Myocyte (in vitro differentiated cells): ENCODE results near the gene HMCN2. TPM values are rescaled to one million over a fixed set of nuclear protein-coding genes. Genes with fewer than 3 reads are reported as not detected.
A peak's percentile ranks its signal among the peaks of the same experiment; 100 is the strongest.

ENCODE experiments used
- DNase-seq: peaks from one replicate; pipeline ENCODE4 v3.0.0-alpha.2; 2012; ENCODE audit warnings: low read depth
- polyA plus RNA-seq: library from polyadenylated mRNA; unstranded; fragments of >200 nt; gene quantifications from one replicate; pipeline ENCODE4 v1.2.1, GENCODE V29; 2012; ENCODE audit warnings: missing spikeins
- total RNA-seq: library from RNA; depleted of rRNA; stranded (reverse); fragments of >200 nt; gene quantifications from 2 replicates; pipeline ENCODE4 v1.2.3, GENCODE V29; 2014

HMCN2 gene, protein sequence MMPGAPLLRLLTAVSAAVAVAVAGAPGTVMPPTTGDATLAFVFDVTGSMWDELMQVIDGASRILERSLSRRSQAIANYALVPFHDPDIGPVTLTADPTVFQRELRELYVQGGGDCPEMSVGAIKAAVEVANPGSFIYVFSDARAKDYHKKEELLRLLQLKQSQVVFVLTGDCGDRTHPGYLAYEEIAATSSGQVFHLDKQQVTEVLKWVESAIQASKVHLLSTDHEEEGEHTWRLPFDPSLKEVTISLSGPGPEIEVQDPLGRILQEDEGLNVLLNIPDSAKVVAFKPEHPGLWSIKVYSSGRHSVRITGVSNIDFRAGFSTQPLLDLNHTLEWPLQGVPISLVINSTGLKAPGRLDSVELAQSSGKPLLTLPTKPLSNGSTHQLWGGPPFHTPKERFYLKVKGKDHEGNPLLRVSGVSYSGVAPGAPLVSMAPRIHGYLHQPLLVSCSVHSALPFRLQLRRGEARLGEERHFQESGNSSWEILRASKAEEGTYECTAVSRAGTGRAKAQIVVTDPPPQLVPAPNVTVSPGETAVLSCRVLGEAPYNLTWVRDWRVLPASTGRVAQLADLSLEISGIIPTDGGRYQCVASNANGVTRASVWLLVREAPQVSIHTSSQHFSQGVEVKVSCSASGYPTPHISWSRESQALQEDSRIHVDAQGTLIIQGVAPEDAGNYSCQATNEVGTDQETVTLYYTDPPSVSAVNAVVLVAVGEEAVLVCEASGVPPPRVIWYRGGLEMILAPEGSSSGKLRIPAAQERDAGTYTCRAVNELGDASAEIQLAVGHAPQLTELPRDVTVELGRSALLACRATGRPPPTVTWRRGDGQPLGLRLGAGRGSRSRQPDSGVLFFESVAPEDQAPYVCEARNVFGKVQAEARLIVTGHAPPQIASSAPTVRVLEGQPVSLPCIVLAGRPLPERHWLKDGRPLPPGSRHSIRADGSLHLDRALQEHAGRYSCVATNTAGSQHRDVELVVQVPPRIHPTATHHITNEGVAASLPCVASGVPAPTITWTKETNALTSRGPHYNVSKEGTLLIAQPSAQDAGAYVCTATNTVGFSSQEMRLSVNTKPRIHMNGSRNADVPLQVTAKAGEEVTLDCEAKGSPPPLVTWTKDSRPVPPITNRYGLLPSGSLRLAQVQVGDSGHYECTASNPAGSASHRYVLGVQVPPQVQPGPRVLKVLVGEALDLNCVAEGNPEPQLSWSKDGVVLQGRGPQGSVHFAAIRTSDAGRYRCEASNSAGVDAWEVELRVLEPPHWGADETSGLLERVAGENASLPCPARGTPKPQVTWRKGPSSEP (N-terminal part only)
- 0.13 and 0.21 TPM in 2 replicates for total RNA-seq
- 0.84 TPM for polyA plus RNA-seq

DNA sequence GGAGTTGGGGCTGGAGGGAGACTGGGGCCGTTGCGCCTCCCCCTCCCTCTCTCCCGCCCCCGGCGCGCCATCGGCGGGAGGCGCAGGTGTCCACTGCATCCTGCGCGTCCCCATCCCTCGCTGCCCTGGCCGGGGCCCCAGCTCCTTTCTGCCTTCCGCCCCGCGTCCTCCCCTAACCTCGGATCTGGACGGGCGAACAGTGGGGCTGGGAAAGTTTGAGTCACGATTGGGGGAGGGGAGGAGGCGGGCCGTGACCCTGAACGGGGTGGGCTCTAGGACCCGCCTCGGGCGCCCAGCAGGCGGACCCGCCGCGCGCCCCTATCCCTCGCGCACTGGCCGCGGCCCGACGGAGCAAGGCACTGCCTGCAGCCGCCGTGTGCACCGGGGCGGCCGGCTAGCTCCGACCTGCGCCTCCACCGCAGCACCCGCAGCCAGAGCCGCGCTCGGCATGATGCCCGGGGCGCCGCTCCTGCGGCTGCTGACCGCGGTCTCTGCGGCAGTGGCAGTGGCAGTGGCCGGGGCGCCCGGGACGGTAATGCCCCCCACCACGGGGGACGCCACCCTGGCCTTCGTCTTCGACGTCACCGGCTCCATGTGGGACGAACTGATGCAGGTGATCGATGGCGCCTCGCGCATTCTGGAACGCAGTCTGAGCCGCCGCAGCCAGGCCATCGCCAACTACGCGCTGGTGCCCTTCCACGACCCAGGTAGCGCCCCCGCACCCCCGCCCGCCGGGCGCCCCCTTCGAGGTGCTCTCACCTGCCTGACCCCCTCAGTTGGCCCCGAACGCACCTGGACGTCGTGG, at the start of gene HMCN2:
HMCN2 (plus strand) TSS at position 330 of the 805 bp plus-strand sequence; CDS start at position 449, 119 bp downstream.
- no peak for DNase-seq

DNA sequence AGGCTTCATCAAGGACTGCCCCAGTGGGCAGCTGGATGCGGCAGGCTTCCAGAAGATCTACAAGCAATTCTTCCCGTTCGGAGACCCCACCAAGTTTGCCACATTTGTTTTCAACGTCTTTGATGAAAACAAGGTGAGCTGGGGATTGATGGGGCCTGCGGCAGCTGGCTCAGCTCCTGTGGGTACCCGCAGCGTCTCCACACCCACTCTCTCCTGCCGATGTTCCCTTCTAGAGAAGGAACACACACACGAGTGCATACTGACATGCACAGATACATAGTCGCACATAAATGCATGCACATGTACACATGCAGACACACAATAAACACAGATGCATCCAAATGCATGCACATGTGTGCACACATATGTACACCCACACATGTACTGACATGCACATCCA, 47.7 kb upstream of the HMCN2 start:
- no peak for DNase-seq

DNA sequence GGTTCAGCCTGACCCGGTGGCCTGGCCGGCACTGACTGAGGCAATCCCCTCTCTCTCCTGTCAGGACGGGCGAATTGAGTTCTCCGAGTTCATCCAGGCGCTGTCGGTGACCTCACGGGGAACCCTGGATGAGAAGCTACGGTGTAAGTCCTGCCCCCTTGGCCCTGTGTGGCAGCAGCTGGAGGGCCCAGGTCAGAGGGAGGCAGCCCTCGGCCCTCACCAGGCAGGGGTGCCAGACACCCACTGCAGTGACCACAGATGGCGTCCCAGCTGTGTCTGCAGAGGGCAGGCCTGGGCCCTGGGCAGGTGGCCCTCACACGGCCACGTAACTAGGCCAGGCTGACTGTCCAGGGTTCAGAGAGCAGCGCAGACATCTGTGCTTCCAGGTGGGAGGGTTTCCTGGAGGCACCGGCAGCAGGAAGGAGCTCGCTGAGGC, 45.9 kb upstream of the HMCN2 start:
- DNase-seq = no peak

DNA sequence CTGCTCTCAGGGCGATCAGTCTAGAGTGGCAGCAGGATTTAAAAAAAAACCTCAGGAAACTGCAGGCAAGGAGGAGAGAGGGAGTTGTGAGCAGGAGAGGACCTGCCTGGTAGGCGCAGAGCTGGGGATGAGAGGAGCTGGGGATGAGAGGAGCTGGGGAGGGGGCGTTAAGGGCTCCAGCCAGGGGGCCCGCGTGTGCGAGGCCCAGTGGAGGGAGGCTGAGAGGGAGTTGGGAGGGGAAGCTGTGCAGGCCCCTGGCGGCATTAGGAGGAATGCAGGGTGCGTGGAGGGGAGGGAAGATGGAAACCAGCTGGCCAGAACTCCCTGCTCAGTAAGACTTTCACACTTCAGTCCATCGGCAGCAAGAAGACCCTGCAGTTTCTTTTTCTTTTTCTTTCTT, 45.2 kb upstream of the HMCN2 start:
- DNase-seq = no peak

DNA sequence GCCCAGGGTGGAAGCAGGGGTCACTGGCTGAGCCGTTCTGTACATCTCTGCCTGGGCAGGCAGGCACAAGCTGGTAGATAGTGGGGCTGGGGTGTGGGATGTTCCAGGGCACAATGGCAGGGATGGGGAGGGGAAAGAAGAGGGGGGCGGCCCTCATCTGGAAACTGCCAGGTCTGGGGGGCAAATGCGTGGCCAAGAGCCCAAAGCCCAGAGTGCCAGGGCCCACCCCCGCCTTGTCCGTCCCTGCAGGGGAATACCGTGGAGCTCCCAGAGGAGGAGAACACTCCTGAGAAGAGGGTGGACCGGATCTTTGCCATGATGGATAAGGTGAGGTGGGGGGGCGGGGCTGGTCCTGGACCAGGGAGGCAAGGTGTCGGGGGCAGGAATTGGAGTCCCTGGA, 42.7 kb upstream of the HMCN2 start:
- DNase-seq = no peak

DNA sequence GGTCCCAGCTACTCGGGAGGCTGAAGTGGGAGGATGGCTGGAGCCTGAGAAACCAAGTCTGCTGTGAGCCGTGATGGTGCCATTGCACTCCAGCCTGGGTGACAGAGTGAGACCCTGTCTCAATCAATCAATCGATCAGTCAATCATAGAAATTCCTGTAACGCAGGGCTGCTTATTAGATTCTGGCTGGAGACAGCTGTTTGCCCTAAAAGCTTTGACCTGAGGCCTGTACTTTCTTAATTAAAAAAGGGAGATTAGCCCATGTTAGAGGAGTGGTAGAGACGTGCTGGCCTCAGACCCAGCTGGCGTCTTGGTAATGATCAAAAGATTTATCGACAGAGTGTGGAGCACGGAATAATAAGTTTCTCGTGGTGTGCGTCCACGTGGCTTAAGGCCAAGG, 40.5 kb upstream of the HMCN2 start:
- DNase-seq = no peak

DNA sequence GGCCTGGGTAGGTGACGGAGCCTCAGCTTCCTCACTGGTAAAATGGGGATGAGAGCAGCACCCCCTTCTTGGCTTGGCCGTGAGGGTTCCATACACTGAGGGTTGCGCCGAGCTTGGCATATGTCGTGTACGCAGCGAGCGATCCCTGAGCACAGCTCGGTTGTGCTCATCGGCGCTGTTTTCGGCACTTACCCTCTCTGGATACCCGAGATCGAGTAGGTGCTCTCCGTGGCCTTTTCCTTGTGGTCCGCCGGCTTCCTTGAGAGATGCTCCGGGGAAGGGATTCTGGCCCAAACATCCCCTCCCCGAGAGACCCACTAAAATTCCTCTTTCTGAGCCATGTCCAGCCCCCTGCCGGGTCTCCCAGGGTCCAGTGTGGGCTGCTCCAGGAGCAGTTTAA, 40.0 kb upstream of the HMCN2 start:
- DNase-seq = no peak

DNA sequence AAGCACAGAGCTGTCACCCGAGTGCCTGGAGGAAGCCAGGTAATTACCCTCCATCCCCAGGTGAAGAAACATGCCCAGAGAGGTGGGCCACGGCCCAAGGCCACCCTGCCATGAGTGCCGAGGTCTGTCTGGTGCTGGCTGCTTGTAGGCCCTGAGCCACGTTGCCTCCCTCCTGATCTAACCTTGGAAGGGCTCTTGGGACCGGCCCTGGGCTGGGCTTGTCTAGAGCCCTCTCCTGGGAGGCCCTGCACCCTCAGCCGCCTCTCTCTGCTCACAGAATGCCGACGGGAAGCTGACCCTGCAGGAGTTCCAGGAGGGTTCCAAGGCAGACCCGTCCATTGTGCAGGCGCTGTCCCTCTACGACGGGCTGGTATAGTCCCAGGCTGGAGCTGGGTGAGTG, 39.4 kb upstream of the HMCN2 start:
- no peak for DNase-seq

DNA sequence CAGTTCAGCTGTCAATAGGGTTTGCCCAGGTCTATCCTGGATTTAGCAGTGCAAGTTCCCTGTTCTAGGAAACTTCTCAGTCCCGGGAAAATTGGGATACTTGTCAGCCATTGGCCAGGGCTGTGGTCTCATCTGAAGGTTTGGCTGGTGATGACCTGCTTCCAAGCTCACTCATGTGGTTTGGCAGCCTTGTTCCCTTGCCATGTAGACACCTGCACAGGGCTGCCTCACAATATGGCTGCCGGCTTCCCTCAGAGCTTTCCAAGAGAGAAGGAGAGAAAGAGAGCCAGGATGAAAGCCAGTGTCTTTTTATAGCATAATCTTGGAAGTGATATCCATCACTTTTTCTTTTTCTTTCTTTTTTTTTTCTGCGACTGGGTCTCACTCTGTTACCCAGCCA, 37.7 kb upstream of the HMCN2 start:
- DNase-seq = no peak

DNA sequence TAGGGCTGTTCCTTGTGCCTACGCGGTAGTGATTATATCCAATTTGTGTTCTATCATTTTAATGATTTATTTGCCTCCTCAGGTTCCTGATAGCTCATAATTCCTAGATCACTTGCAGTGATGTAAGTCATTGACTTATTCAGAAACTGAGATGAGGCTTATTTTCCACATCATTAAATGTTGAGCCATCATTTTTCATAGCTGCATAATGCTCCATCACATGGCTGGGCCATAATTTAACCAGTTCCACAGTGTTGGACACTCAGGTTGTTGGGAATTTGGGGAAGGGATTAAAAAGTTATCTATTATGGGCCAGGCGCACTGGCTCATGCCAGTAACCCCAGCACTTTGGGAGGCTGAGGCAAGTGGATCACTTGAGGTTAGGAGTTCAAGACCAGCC, 35.8 kb upstream of the HMCN2 start:
- no peak for DNase-seq

DNA sequence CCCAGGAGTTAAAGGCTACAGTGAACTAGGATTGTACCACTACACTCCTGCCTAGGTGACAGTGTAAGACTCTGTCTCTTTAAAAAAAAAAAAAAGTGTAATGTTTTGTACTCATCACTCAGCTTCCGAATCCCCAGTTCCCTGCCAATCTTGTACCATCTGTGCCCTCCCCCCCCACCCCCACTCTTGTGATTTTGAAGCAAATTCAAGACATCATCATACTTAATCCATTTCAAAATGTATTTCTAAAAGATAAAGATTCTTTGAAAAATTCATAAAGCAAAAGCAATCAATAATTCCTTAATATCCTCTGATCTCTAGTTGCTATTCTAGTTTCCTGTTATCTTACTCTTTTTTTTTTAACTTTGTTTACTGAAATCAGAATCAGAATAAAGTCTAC, 34.9 kb upstream of the HMCN2 start:
- DNase-seq = no peak

DNA sequence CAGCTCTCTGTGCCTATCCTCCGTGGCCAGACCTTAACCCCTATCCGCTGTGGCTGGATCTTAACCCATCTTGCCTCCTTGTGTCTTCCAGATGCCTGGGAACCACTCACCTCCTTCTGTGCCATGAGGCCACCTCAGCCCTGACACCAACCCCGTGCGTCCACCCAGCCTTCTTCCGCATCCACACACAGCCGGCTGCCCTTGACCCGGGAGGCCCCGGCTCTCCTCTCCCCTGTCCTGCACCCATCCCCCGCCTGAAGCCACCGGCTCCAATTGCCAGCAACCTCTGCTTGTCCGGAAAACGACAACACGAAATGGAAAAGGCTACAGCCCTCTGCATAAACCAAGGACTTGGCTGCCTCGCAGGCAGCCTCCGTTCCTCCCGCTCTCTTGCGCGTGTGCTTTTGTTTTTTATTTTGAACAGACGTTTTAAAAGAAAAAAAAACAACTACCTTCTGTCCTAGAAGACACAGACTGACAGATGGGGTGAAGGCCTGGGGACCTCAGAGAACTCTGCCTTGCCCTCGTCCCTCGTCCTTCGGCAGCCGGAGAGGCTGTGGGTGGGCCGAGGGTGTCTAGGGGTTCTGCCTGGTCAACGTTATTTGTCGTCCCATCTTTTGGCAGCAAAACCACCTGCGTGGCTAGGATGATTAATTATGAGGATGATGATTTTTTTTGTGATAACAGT, 32.5 kb upstream of the HMCN2 start:
- DNase-seq = no peak

DNA sequence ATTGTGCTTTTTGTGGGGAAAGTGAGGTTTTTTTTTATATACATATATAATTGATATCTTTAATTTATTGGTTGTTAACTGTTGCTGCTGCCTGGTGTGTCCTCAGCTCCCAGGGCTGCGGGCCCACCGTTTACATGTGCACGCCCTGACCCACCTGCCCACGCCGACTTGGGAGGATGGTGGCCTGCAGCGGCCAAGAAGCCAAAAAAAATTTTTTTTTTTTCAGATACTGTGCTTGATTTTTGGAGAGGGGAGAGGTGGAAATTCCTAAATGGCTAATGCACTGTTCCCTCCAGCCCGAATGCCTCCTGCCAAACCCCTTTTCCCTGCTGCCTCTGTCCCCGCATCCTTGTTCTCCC, 32.0 kb upstream of the HMCN2 start:
- DNase-seq = no peak

DNA sequence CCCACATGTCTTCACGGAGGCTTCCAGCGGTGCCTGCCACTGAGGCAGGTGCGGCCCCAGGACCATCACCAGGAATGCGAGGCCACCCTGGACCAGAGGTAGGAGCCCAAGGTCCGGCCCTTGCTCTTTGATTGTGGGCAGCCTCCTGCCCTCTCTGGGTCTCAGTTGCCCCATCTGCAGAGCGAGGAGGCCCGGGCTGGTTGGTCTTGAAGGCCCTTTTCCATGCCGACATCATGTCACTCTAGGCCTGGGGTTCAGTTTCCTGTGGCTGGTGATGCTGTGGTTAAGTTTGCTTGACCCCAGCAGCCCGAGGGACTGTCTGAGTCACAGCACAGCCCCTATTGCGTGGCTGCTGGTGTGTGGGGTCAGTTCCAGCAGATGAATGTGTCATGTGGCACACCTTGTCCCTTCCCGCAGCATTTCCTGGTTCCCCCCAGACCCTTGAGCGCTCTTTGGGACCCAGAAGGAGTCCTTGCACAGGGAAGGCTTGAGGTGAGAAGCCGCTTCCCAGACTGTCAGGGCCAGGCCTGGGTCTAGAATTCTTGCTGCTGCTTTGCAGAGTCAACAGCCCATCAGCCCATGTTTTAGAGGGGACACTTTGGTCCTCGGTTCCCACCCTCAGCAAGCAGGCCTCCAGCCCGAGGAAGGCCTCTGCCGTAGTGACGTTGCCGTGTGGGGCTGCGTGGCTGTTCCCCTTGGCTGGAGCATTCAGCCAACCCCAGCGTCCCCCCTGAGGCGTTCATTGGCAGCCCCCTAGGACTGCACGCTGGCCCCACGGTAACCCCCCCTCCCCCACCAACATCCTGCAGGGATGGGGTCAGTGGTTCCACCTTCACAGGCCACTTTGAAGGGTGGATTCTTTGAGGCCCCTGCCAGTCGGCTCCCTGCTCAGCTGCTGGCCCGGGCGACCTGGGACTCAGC, 31.0 kb upstream of the HMCN2 start:
- DNase-seq = peak; percentile 36

DNA sequence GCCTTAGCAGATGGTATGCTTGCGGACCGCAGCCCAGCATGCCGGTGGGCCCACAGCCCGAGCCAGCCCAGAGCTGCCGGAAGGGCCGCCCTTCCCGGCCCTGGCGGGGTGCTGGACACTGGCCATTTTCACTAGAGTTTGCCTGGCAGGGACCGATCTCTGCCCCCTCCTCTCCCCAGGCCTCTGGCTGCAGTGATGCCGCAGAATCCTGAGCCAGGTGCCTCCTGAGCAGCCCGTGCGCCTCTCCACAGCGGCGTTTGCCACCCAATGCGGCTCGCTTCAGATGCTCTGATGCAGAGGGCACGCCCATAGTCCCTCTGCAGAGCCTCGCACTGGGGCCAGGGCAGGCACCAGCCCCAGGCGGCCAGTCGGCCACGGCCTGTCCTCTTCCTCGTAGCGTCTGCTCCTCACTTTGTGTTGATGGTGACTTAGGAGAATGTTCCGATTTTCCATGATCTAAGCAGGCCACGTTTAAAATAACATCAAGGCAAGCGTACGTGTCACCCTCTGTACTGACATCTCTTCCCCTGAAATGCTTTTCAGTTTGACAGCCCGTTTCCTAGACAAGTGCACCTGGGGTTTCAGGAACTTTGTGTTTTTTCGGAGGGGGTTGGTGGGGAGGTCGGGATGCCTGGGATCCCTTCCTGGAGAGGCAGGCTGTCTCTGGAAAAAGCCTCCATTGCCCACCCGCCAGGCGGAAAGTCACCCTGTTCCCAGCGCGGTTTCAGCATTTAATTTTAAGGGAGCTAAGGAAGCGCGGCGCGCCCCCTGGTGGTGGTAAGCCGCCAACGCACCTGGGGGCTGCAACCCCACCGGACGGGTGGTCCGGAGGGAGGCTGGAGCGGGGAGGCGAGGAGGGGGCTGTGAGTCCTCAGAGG, 29.8 kb upstream of the HMCN2 start:
- peak; percentile 57 for DNase-seq

DNA sequence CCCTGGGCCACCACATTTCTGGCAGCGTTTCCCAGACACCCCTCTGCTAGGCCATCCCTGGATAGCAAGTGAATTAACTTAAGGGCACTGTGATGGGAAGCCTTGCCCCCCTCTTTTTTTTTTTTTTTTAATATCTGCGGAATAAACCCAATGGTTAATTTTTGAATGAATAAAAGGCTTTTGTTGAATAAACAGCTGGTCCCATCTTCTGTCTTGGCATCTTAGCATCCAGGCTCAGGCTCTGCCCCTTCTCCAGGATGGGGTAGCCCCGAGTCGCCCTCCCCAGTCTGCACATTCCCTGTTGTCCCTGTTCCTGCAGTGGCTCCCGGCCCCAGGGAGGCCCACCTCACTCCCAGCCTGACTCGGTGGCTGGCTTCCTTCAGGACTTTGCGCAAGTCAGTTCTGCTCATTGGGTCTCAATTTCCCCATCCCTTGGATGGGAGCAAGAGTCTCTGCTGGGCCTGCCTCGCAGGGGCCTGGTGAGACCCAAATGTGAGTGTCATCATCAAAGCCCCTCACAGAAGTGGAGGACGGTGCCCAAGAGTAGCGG, 29.0 kb upstream of the HMCN2 start:
- no peak for DNase-seq

DNA sequence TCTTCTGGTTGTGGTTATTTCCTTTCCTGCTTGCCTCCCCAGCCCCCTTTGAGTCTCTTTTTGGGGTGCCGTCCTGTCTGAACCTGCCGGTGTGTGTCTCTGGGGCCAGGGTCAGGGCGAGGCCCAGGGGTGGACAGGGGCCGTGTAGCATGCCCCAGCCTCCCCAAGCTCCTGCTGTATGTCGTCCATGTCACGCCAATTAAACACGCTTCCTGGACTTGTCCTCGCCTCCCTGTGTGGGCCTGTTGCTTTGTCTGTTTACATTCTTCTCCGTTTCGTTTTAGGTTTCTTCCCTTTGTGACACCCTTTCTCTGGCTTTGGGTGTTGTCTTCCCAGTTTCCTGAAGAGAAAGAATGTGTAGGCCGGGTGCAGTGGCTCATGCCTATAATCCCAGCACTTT, 28.5 kb upstream of the HMCN2 start:
- DNase-seq = no peak
